ENCODE results near the gene PCK2. TPM values are rescaled to one million over a fixed set of nuclear protein-coding genes. Genes with fewer than 3 reads are reported as not detected.

PCK2 gene
- total and polyA plus RNA-seq, 2 donors (not counting 3 experiments of a cell fraction or from before 2014, with no cell fraction given), result 23.5 to 24.5 TPM

DNA sequence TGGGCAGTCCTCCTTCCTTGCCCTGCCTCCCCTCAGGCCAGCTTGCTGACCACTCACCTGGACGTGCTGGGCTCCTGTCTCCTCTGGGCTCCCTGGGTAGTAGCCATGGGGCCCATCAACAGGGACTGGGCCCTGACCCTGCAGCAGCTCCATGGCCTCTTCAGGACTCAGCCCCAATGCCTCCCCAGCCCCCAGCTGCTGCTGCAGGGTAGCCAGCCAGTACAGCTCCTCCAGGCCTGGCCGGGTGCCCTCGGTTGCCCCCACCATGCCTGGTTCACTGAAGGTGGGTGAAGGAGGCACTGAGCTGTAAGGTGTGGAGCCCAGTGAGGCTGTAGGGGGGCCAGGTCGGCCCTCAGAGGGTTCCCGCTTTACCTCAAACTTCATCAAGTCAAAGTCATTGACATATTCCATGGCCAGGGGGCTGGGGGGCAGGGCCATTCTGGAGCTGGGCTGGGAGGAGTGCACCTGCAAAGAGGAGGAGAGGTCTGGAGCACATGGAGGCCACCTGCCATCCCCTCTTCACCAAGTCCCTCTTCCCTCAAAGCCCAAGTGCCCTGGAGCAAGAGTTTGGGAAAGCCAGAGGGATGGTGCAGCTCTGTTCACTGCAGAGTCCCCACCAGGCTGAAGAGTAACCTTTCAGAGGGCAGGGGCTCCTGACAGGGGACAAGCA lies 11.6 kb upstream of the PCK2 start:
- H3K4me3 ChIP-seq (replicated peaks in 1 of 3; ENCODE audit: insufficient read depth in 1 of 3, low read depth in 1 of 3, low read length in 3 of 3), result no peak overlapping the region
- H3K4me2 ChIP-seq (ENCODE audit: insufficient read depth, low read length), result no peak overlapping the region
- H3K9me1 ChIP-seq (replicated peaks; ENCODE audit: control insufficient read depth, extremely low read depth, insufficient read depth, low read length), result no peaks in the 10 kb centered on the region
- no peak for FAIRE-seq
- ChIA-PET POLR2A (interaction anchor here (0.5 kb wide), 1 partner anchor 900 kb away, joined by 10 read pairs; no protein-coding TSS in a partner anchor), CTCF (interaction anchor here (1.3 to 5.7 kb wide), 5 partner anchors 9 to 46 kb away, joined by 3 to 51 read pairs (median 18); partner anchors contain the start of gene CPNE6)
- H3K36me3 ChIP-seq (ENCODE audit: control insufficient read depth in 2 of 2, extremely low read depth in 1 of 2, insufficient read depth in 2 of 2, low read length in 2 of 2), result no peaks in the 10 kb centered on the region
- intact Hi-C loops (cut with micrococcal nuclease) (no loop called here), dilution Hi-C loops (cut with MboI; ENCODE audit: extremely low pct_ligation_motif_present, low sequenced_read_pairs) (no loop called here)
- no peak overlapping the region for H2AFZ ChIP-seq (ENCODE audit: low read depth, low read length)
- no peaks in the 10 kb centered on the region for H4K20me1 ChIP-seq (replicated peaks; ENCODE audit: control insufficient read depth, extremely low read depth, insufficient read depth, low read length)
- H3K4me1 ChIP-seq (ENCODE audit: control insufficient read depth, extremely low read depth, insufficient read depth, low read length), result no peaks in the 10 kb centered on the region
- H3K27ac ChIP-seq (ENCODE audit: insufficient read depth, low read depth, low read length), result no peak overlapping the region
- H3K9me3 ChIP-seq (replicated peaks; ENCODE audit: control insufficient read depth, insufficient read depth, low read length), result no peaks in the 10 kb centered on the region
- TF ChIP-seq, protein P1, sequence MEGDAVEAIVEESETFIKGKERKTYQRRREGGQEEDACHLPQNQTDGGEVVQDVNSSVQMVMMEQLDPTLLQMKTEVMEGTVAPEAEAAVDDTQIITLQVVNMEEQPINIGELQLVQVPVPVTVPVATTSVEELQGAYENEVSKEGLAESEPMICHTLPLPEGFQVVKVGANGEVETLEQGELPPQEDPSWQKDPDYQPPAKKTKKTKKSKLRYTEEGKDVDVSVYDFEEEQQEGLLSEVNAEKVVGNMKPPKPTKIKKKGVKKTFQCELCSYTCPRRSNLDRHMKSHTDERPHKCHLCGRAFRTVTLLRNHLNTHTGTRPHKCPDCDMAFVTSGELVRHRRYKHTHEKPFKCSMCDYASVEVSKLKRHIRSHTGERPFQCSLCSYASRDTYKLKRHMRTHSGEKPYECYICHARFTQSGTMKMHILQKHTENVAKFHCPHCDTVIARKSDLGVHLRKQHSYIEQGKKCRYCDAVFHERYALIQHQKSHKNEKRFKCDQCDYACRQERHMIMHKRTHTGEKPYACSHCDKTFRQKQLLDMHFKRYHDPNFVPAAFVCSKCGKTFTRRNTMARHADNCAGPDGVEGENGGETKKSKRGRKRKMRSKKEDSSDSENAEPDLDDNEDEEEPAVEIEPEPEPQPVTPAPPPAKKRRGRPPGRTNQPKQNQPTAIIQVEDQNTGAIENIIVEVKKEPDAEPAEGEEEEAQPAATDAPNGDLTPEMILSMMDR (IDR thresholded peaks at IDR 0.05; ENCODE audit: extremely low read depth in 1 of 2, insufficient read depth in 1 of 2, low read depth in 1 of 2, low read length in 2 of 2), result no peak
- TF ChIP-seq POLR2A (IDR thresholded peaks at IDR 0.05; ENCODE audit: low read depth, low read length) (no peak), MYC (IDR thresholded peaks at IDR 0.05; ENCODE audit: low read depth, low read length) (no peak), POLR2AphosphoS5 (IDR thresholded peaks at IDR 0.05; ENCODE audit: insufficient read depth, low read depth, low read length) (no peak), EZH2 (IDR thresholded peaks at IDR 0.05; ENCODE audit: borderline replicate concordance, low read depth, low read length, severe bottlenecking) (no peak), MAX (IDR thresholded peaks at IDR 0.05; ENCODE audit: insufficient read depth, insufficient read length) (no peak), JUN (IDR thresholded peaks at IDR 0.05; ENCODE audit: borderline replicate concordance, insufficient read depth, insufficient read length, low read depth) (no peak), FOS (IDR thresholded peaks at IDR 0.05; ENCODE audit: borderline replicate concordance, insufficient read depth, low read length) (no peak), GATA2 (IDR thresholded peaks at IDR 0.05; ENCODE audit: insufficient read depth, insufficient read length, low read depth, low read length) (no peak)
- no TSS peak for BruUV-seq (replicated peaks)
- no peak overlapping the region for H3K9ac ChIP-seq (replicated peaks; ENCODE audit: extremely low read depth, insufficient read depth, low read length)
- no peaks in the 10 kb centered on the region for H3K79me2 ChIP-seq (ENCODE audit: control insufficient read depth, insufficient read depth, low read length)
- peaks cover 28 to 35% of the 10 kb centered on the region in 2 experiments for H3K27me3 ChIP-seq (ENCODE audit: control insufficient read depth in 2 of 2, insufficient read depth in 2 of 2, low read length in 2 of 2)
- DNase-seq (ENCODE audit: low read depth, low spot score), result no peak
